GM12865 (cell line): ENCODE data around the gene MLST8.

Source experiments
- DNase-seq: peaks from one replicate; pipeline ENCODE4 v3.0.0; 2010; ENCODE audit warnings: low read depth
- H3K4me3 ChIP-seq: 2 replicates; pipeline ENCODE4 v1.5.1; 2011; ENCODE audit warnings: mild to moderate bottlenecking, low read depth, low read length, control low read depth
- CTCF ChIP-seq: IDR thresholded peaks from 2 replicates; pipeline ENCODE4 v1.5.1; 2011; ENCODE audit warnings: low read length, control low read depth, low read depth, inconsistent platforms; ENCODE audit not compliant: insufficient read depth; ENCODE audit errors: missing control alignments

The MLST8 gene

GRCh38 chr16:2178321-2179106 is 26.7 kb upstream of the MLST8 start:
- no peak overlapping the region for H3K4me3 ChIP-seq
- no peak for DNase-seq

GRCh38 chr16:2179107-2179501 is 26.1 kb upstream of the MLST8 start:
- no peak overlapping the region for H3K4me3 ChIP-seq
- TF ChIP-seq CTCF = no peak
- DNase-seq = no peak

More at GRCh38 chr16:2178321-2179106, 26.7 kb upstream of the MLST8 start:
- no peak for TF ChIP-seq CTCF

- DNase-seq = no peak
- H3K4me3 ChIP-seq = no peak overlapping the region
- TF ChIP-seq CTCF = no peak
Observed at GRCh38 chr16:2179576-2179975, 25.7 kb upstream of the MLST8 start.

- no peak overlapping the region for H3K4me3 ChIP-seq
- DNase-seq = no peak
- TF ChIP-seq CTCF = no peak
Observed at GRCh38 chr16:2180461-2180860, 24.8 kb upstream of the MLST8 start.

GRCh38 chr16:2180962-2181923 is 24.0 kb upstream of the MLST8 start:
- no peak for TF ChIP-seq CTCF
- no peak for DNase-seq
- H3K4me3 ChIP-seq = no peak overlapping the region

GRCh38 chr16:2181952-2182351 is 23.3 kb upstream of the MLST8 start:
- no peak overlapping the region for H3K4me3 ChIP-seq
- no peak for DNase-seq
- no peak for TF ChIP-seq CTCF
